CD4-positive, alpha-beta T cell (primary cell): ENCODE data around the gene RBM4. TPM values are rescaled to one million over a fixed set of nuclear protein-coding genes. Genes with fewer than 3 reads are reported as not detected.

ENCODE experiments used
- ATAC-seq: fragments of 200-7000 bp; cut with Tn5 transposase; one replicate; pipeline ENCODE4 v1.10.0; 2022; ENCODE audit warnings: mild to moderate bottlenecking; ENCODE audit not compliant: poor library complexity
- CTCF ChIA-PET: fragments of 350-600 bp; sonication (Branson Sonifier 250); formaldehyde crosslinking; loops from one replicate; lab custom pipeline; 2021; ENCODE audit warnings: antibody characterized with exemption, inconsistent platforms; lab: Charles Lee
- POLR2A ChIA-PET: fragments of 350-600 bp; sonication (Branson Sonifier 250); formaldehyde crosslinking; loops from one replicate; lab custom pipeline; 2021; ENCODE audit warnings: antibody characterized with exemption, inconsistent platforms; lab: Charles Lee
- DNase-seq, 14 experiments: peaks; one replicate each; pipeline ENCODE4 v3.0.0-alpha.2; 2013 to 2020; ENCODE audit warnings: mixed read lengths in 2 of 14
- H3K27ac ChIP-seq, 2 donors: one replicate each; pipeline versions ENCODE4 v1.5.1 to v1.7.0; 2013; ENCODE audit warnings: low read length in 2 of 2, low read depth in 1 of 2, mild to moderate bottlenecking in 1 of 2
- H3K27me3 ChIP-seq, 2 experiments: 1 replicate in 1 of 2; 2 replicates in 1 of 2; pipeline versions ENCODE4 v1.6.1 to v1.7.0; 2013; ENCODE audit warnings: low read length in 2 of 2, control low read depth in 1 of 2, mild to moderate bottlenecking in 1 of 2, moderate library complexity in 1 of 2; ENCODE audit not compliant: insufficient read depth in 2 of 2, control insufficient read depth in 1 of 2
- H3K36me3 ChIP-seq: one replicate; pipeline ENCODE4 v1.6.1; 2013; ENCODE audit warnings: low read length, control low read depth; ENCODE audit not compliant: insufficient read depth
- H3K4me1 ChIP-seq: one replicate; pipeline ENCODE4 v1.6.1; 2013; ENCODE audit warnings: low read length, control low read depth; ENCODE audit not compliant: insufficient read depth
- H3K4me3 ChIP-seq: one replicate; pipeline ENCODE4 v1.5.1; 2013; ENCODE audit warnings: mild to moderate bottlenecking, low read length, moderate library complexity
- H3K9me3 ChIP-seq, 2 experiments: 1 replicate in 1 of 2; 2 replicates in 1 of 2; pipeline versions ENCODE4 v1.6.1 to v1.7.0; 2013; ENCODE audit warnings: low read length in 2 of 2, mild to moderate bottlenecking in 2 of 2, control low read depth in 1 of 2, moderate library complexity in 1 of 2; ENCODE audit not compliant: control insufficient read depth in 1 of 2, insufficient read depth in 1 of 2
- H3K27ac Mint-ChIP-seq: one replicate; pipeline ENCODE4 v1.8.0; 2020; ENCODE audit warnings: mixed read lengths
- H3K27me3 Mint-ChIP-seq: one replicate; pipeline ENCODE4 v1.8.0; 2021; ENCODE audit warnings: mixed read lengths
- H3K36me3 Mint-ChIP-seq: one replicate; pipeline ENCODE4 v1.8.0; 2021; ENCODE audit warnings: low read depth, mixed read lengths
- H3K4me1 Mint-ChIP-seq: one replicate; pipeline ENCODE4 v1.8.0; 2021; ENCODE audit warnings: low read depth, mixed read lengths
- H3K4me3 Mint-ChIP-seq: one replicate; pipeline ENCODE4 v1.8.0; 2020; ENCODE audit warnings: mild to moderate bottlenecking, mixed read lengths
- H3K9me3 Mint-ChIP-seq: one replicate; pipeline ENCODE4 v1.8.0; 2020; ENCODE audit warnings: mixed read lengths
- intact Hi-C, 2 experiments: fragments of 100-400 bp; cut with DNase I in 1 of 2; cut with micrococcal nuclease in 1 of 2; formaldehyde crosslinking; loops; one replicate each; pipeline versions ENCODE4 v1.15.1 to v1.9.0; 2023 to 2025; cut with DNase I, micrococcal nuclease
- total RNA-seq, 174 experiments: library from RNA in 2 of 174; stranded (reverse) in 2 of 174; gene quantifications; one replicate each; pipeline ENCODE4 v1.2.3 and lab custom pipeline; 2021 to 2026
- TF ChIP-seq, protein P1 (sequence below): fragments of 200-600 bp; IDR thresholded peaks from one replicate; pipeline ENCODE4 v1.8.0; 2022; ENCODE audit warnings: antibody characterized with exemption, mild to moderate bottlenecking

Gene RBM4
- total RNA-seq, 2 experiments from 2014 or later: 194 to 197 TPM

DNA sequence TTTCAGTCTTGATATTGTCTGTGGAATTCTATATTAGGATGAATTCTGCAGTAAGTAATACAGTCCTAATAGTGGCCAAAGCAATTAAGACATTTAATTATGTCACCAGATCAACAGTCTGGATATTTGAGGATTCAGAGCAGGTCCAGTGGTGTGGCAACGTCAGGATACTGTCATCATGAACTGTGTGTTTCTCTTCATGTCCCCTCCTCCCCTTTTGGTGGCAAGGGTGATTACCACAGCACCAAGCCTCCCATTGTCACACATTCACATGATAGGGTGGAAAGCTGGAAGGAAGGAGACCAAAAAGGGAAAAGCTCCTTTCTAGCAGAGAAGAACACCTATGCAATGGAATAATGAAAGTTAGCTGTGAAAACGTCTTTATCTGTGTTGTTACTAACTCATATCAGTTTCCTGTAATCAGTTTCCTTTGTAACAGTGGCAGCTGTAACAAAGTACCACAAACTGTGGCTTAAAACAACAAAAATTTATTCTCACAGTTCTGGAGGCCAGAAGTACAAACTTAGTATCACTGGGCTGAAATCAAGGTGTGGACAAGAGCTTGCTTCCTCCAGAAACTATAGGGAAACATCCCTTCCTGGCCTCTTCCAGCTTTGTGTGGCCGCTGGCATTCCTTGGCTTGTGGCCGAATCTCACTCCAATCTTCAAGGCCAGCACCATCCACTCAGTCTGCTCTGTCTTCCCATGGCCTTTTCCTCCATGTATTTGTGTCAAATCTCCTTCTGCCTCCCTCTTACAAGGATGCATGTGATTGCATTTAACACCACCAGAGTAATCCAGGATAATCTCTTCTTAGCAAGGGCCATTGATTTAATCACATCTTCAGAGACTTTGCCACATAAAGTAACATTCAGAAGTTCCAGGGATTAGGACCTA, 28.5 kb upstream of the RBM4 start:
- Mint-ChIP-seq H3K27me3 (no peaks in the 10 kb centered on the region), H3K36me3 (peaks cover 2% of the 10 kb centered on the region), H3K4me3 (no peak overlapping the region), H3K4me1 (peaks cover 13% of the 10 kb centered on the region), H3K27ac (peak overlapping the region; percentile 43), H3K9me3 (no peaks in the 10 kb centered on the region)
- intact Hi-C loops: no loop called here
- Histone ChIP-seq H3K27ac (no peak overlapping the region), H3K4me3 (no peak overlapping the region), H3K27me3 (no peaks in the 10 kb centered on the region), H3K4me1 (no peaks in the 10 kb centered on the region), H3K9me3 (no peaks in the 10 kb centered on the region), H3K36me3 (peaks cover 14% of the 10 kb centered on the region)
- ChIA-PET POLR2A (interaction anchor here (0.9 to 1.3 kb wide), 4 partner anchors 9 to 68 kb away, joined by 3 to 5 read pairs (median 4); partner anchors contain the start of genes RBM4 and RBM4B), CTCF (interaction anchor here (1.0 kb wide), 1 partner anchor 18 kb away, joined by 3 read pairs; the partner anchor contains the start of genes CCDC87 and CCS)
- TF ChIP-seq, protein P1, sequence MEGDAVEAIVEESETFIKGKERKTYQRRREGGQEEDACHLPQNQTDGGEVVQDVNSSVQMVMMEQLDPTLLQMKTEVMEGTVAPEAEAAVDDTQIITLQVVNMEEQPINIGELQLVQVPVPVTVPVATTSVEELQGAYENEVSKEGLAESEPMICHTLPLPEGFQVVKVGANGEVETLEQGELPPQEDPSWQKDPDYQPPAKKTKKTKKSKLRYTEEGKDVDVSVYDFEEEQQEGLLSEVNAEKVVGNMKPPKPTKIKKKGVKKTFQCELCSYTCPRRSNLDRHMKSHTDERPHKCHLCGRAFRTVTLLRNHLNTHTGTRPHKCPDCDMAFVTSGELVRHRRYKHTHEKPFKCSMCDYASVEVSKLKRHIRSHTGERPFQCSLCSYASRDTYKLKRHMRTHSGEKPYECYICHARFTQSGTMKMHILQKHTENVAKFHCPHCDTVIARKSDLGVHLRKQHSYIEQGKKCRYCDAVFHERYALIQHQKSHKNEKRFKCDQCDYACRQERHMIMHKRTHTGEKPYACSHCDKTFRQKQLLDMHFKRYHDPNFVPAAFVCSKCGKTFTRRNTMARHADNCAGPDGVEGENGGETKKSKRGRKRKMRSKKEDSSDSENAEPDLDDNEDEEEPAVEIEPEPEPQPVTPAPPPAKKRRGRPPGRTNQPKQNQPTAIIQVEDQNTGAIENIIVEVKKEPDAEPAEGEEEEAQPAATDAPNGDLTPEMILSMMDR: no peak
- ATAC-seq (no peak), DNase-seq (no peak)

DNA sequence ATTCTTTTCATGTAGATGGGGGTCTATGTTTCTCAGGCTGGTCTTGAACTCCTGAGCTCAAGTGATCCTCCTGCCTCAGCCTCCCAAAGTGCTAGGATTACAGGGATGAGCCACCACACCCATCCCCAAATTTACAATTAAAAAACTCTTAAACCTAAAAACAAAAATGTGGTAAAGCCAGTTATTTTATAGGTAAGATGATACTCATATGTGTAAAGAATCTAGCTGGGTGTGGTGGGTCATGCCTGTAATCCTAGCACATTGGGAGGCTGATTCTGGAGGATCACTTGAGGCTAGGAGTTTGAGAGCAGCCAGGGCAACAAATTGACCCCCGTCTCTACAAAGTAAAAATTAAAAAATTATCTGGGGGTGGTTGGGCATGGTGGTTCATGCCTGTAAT, 26.0 kb upstream of the RBM4 start:
- Histone ChIP-seq H3K27ac (no peak overlapping the region), H3K4me3 (no peak overlapping the region), H3K4me1 (peaks cover 10% of the 10 kb centered on the region), H3K36me3 (no peaks in the 10 kb centered on the region), H3K9me3 (no peaks in the 10 kb centered on the region), H3K27me3 (no peaks in the 10 kb centered on the region)
- ChIA-PET CTCF (no interaction called here), POLR2A (interaction anchor here (1.4 kb wide), 2 partner anchors 20 to 65 kb away, joined by 4 to 5 read pairs; partner anchors contain the start of genes CCDC87 and RBM4B)
- DNase-seq (no peak), ATAC-seq (no peak)
- H3K27me3 Mint-ChIP-seq: no peaks in the 10 kb centered on the region
- intact Hi-C loops: no loop called here
- TF ChIP-seq, protein P1: no peak
- no peak overlapping the region for H3K4me3 Mint-ChIP-seq
- H3K36me3 Mint-ChIP-seq: peaks cover 14% of the 10 kb centered on the region
- H3K4me1 Mint-ChIP-seq: peaks cover 26% of the 10 kb centered on the region
- no peak overlapping the region for H3K27ac Mint-ChIP-seq
- no peaks in the 10 kb centered on the region for H3K9me3 Mint-ChIP-seq

GRCh38 chr11:66614073-66614472, 24.4 kb upstream of the RBM4 start:
- H3K27ac Mint-ChIP-seq: no peak overlapping the region
- Histone ChIP-seq H3K4me3 (no peak overlapping the region), H3K27ac (no peak overlapping the region), H3K36me3 (peaks cover 13% of the 10 kb centered on the region), H3K9me3 (no peaks in the 10 kb centered on the region), H3K27me3 (no peaks in the 10 kb centered on the region), H3K4me1 (peaks cover 27% of the 10 kb centered on the region)
- DNase-seq (peak in 1 of 14 experiments; percentile 15), ATAC-seq (no peak)
- H3K27me3 Mint-ChIP-seq: no peaks in the 10 kb centered on the region
- POLR2A ChIA-PET: no interaction called here
- H3K36me3 Mint-ChIP-seq: peaks cover 30% of the 10 kb centered on the region
- H3K4me1 Mint-ChIP-seq: peaks cover 42% of the 10 kb centered on the region
- intact Hi-C loops: no loop called here
- H3K9me3 Mint-ChIP-seq: no peaks in the 10 kb centered on the region
- TF ChIP-seq, protein P1: no peak
- H3K4me3 Mint-ChIP-seq: no peak overlapping the region
- CTCF ChIA-PET: interaction anchor here (1.0 to 1.3 kb wide), 2 partner anchors 21 to 64 kb away, joined by 3 read pairs; partner anchors contain the start of genes CCDC87 and CCS
